GM21619 (cell line): Measurements from ENCODE around the gene HACD2.

ENCODE experiments used
- ATAC-seq: cut with Tn5 transposase; IDR thresholded peaks from one replicate; pipeline ENCODE4 v1.9.1; 2021; ENCODE audit not compliant: unreplicated experiment

The HACD2 gene

GRCh38 chr3:123584988-123585937 lies at the start of gene HACD2:
Gene HACD2, minus strand, starts transcription at chr3:123585053. Its CDS starts 26 bp downstream, at chr3:123585027.
- peak; percentile 91 for ATAC-seq

GRCh38 chr3:123634149-123635051 lies 49.5 kb upstream of the HACD2 start:
- ATAC-seq: no peak

GRCh38 chr3:123633530-123633929 lies 48.7 kb upstream of the HACD2 start:
- no peak for ATAC-seq

GRCh38 chr3:123632161-123632655 lies 47.4 kb upstream of the HACD2 start:
- ATAC-seq: no peak

GRCh38 chr3:123629747-123630047 lies 44.8 kb upstream of the HACD2 start:
- ATAC-seq: no peak

GRCh38 chr3:123628996-123629746 lies 44.3 kb upstream of the HACD2 start:
- no peak for ATAC-seq

- ATAC-seq: no peak
Observed at GRCh38 chr3:123627673-123628670, 43.1 kb upstream of the HACD2 start.

GRCh38 chr3:123626881-123627280 lies 42.0 kb upstream of the HACD2 start:
- no peak for ATAC-seq

- ATAC-seq: no peak
Observed at GRCh38 chr3:123624302-123624701, 39.4 kb upstream of the HACD2 start.

- no peak for ATAC-seq
Observed at GRCh38 chr3:123623346-123623880, 38.6 kb upstream of the HACD2 start.

GRCh38 chr3:123622766-123623165 lies 37.9 kb upstream of the HACD2 start:
- ATAC-seq: no peak

GRCh38 chr3:123621850-123622189 lies 37.0 kb upstream of the HACD2 start:
- no peak for ATAC-seq

GRCh38 chr3:123621186-123621849 lies 36.5 kb upstream of the HACD2 start:
- no peak for ATAC-seq

GRCh38 chr3:123620343-123620742 lies 35.5 kb upstream of the HACD2 start:
- ATAC-seq: no peak

GRCh38 chr3:123618768-123619484 lies 34.1 kb upstream of the HACD2 start:
- ATAC-seq: no peak

GRCh38 chr3:123618076-123618708 lies 33.3 kb upstream of the HACD2 start:
- ATAC-seq: no peak

GRCh38 chr3:123616593-123616992 lies 31.7 kb upstream of the HACD2 start:
- no peak for ATAC-seq

- ATAC-seq: no peak
Observed at GRCh38 chr3:123613543-123613942, 28.7 kb upstream of the HACD2 start.
